ENCODE data around the gene LYRM1.
"Not testable (repeated sequence)": the region's sequence is repeated elsewhere in the genome, so short reads cannot be mapped to it uniquely, and the experiment has no call there.

The LYRM1 gene

DNA sequence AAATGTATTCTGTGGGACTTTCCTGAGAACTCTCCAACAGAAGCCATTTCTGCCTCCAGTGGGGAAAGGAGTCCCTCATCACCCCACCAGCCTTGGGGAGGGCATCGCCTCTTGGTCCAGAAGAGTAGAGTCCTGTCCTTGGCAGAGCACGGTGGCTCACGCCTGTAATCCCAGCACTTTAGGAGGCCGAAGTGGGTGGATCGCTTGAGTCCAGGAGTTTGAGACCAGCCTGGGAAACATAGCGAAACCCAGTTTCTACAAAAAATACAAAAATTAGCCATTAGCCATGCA, 41.0 kb downstream of the LYRM1 start:
- H4K8ac ChIP-seq (ENCODE audit: low read depth, low read length) = no peak overlapping the region
- no peaks in the 10 kb centered on the region for H3K9me3 ChIP-seq (ENCODE audit: insufficient read depth, low read depth, low read length)
- H3K4ac ChIP-seq (ENCODE audit: low read depth, low read length) = no peak overlapping the region
- no peak for DNase-seq
- no peak overlapping the region for H3K4me2 ChIP-seq (ENCODE audit: low read length)
- H3K4me3 ChIP-seq (ENCODE audit: low read depth, low read length) = no peak overlapping the region
- H4K12ac ChIP-seq (ENCODE audit: low read depth, low read length) = no peak overlapping the region
- H3K4me1 ChIP-seq (ENCODE audit: control insufficient read depth in 1 of 2, insufficient read depth in 2 of 2, low read length in 2 of 2) = no peaks in the 10 kb centered on the region
- H3K14ac ChIP-seq (ENCODE audit: low read length) = no peak overlapping the region
- no peak overlapping the region for H2BK5ac ChIP-seq (ENCODE audit: low read depth, low read length, poor library complexity)
- H3K79me1 ChIP-seq (ENCODE audit: low read length) = no peaks in the 10 kb centered on the region
- no peak overlapping the region for H2AFZ ChIP-seq (ENCODE audit: insufficient read depth, low read length, poor library complexity)
- no peaks in the 10 kb centered on the region for H3K27me3 ChIP-seq (ENCODE audit: insufficient read depth, low read length)
- no peak overlapping the region for H2AK5ac ChIP-seq (ENCODE audit: low read length)
- H2BK12ac ChIP-seq (ENCODE audit: low read length) = no peak overlapping the region
- no CpG with 5 or more reads among the region's 6 CpGs for WGBS (ENCODE audit: extremely low coverage, insufficient coverage, insufficient read length)
- H3K79me2 ChIP-seq (ENCODE audit: control insufficient read depth, insufficient read depth, low read length, poor library complexity) = no peaks in the 10 kb centered on the region
- no peak overlapping the region for H4K91ac ChIP-seq (ENCODE audit: low read depth, low read length)
- no peak overlapping the region for H3K23ac ChIP-seq (ENCODE audit: low read length)
- no peak overlapping the region for H3K27ac ChIP-seq (ENCODE audit: low read depth, low read length)
- no peak overlapping the region for H3K9ac ChIP-seq (ENCODE audit: low read length)
- no peak overlapping the region for H2BK120ac ChIP-seq (ENCODE audit: insufficient read depth, low read length, poor library complexity)
- H3K36me3 ChIP-seq (ENCODE audit: control insufficient read depth in 1 of 2, insufficient read depth in 2 of 2, low read length in 2 of 2) = no peaks in the 10 kb centered on the region
- no peak overlapping the region for H3K18ac ChIP-seq (ENCODE audit: low read length)

DNA sequence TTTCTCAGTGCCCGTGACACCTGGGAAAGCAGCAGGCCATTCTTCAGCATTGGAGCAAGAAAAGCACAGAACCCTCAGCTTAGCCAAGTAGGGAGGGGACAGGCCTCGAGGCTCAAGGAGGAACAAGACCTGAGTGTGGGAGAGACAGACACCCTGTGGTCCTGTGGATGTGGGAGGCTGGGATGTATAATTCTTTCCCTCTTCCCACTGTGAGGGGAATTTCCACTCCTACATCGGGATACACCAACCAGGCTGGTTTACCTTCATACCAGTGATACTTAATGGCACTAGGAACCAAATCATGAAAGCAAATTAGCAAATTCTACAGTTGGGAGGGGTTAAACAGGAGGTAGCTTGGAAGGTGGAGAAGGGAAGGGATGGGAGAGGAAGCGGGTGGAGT, 41.7 kb downstream of the LYRM1 start:
- WGBS (ENCODE audit: extremely low coverage, insufficient coverage, insufficient read length) = no CpG with 5 or more reads among the region's 4 CpGs
- Histone ChIP-seq H3K79me2 (ENCODE audit: control insufficient read depth, insufficient read depth, low read length, poor library complexity) (no peaks in the 10 kb centered on the region), H2BK120ac (ENCODE audit: insufficient read depth, low read length, poor library complexity) (no peak overlapping the region), H3K27me3 (ENCODE audit: insufficient read depth, low read length) (no peaks in the 10 kb centered on the region), H3K23ac (ENCODE audit: low read length) (no peak overlapping the region), H3K9me3 (ENCODE audit: insufficient read depth, low read depth, low read length) (no peaks in the 10 kb centered on the region), H2AK5ac (ENCODE audit: low read length) (no peak overlapping the region), H4K12ac (ENCODE audit: low read depth, low read length) (no peak overlapping the region), H3K18ac (ENCODE audit: low read length) (no peak overlapping the region), H2BK5ac (ENCODE audit: low read depth, low read length, poor library complexity) (no peak overlapping the region), H4K8ac (ENCODE audit: low read depth, low read length) (no peak overlapping the region), H3K14ac (ENCODE audit: low read length) (no peak overlapping the region), H3K4me2 (ENCODE audit: low read length) (no peak overlapping the region), H3K79me1 (ENCODE audit: low read length) (no peaks in the 10 kb centered on the region), H3K4me3 (ENCODE audit: low read depth, low read length) (no peak overlapping the region), H3K36me3 (ENCODE audit: control insufficient read depth in 1 of 2, insufficient read depth in 2 of 2, low read length in 2 of 2) (no peaks in the 10 kb centered on the region), H3K4ac (ENCODE audit: low read depth, low read length) (no peak overlapping the region), H3K27ac (ENCODE audit: low read depth, low read length) (no peak overlapping the region), H3K4me1 (ENCODE audit: control insufficient read depth in 1 of 2, insufficient read depth in 2 of 2, low read length in 2 of 2) (no peaks in the 10 kb centered on the region), H4K91ac (ENCODE audit: low read depth, low read length) (no peak overlapping the region), H3K9ac (ENCODE audit: low read length) (no peak overlapping the region), H2BK12ac (ENCODE audit: low read length) (no peak overlapping the region), H2AFZ (ENCODE audit: insufficient read depth, low read length, poor library complexity) (no peak overlapping the region)
- no peak for DNase-seq

DNA sequence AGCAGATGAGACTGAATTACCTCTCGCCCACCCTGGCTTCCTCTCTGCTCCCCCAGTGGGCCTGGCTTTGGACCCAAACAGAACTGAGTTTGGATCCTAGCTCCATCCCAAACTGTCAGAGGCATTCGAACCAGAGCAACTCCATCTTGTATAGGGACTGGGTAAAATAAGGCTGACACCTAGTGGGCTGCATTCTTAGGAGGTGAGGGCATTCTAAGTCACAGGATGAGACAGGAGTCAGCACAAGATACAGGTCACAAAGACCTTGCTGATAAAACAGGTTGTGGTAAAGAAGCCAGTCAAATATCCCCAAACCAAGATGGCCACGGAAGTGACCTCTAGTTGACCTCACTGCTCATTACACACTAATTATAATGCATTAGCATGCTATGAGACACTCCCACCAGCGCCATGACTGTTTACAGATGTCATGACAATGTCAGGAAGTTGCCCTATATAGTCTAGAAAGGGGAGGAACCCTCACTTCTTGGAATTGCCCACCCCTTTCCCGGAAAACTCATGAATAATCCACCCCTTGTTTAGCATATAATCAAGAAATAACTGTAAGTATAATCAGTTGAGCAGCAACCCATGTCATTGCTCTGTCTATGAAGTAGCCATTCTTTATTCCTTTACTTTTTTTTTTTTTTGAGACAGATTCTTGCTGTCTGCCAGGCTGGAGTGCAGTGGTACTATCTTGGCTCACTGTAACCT, 44.4 kb downstream of the LYRM1 start:
- no peak overlapping the region for H3K4ac ChIP-seq (ENCODE audit: low read depth, low read length)
- no peaks in the 10 kb centered on the region for H3K4me1 ChIP-seq (ENCODE audit: control insufficient read depth in 1 of 2, insufficient read depth in 2 of 2, low read length in 2 of 2)
- no peak overlapping the region for H2BK12ac ChIP-seq (ENCODE audit: low read length)
- no peaks in the 10 kb centered on the region for H3K27me3 ChIP-seq (ENCODE audit: insufficient read depth, low read length)
- H3K4me3 ChIP-seq (ENCODE audit: low read depth, low read length) = no peak overlapping the region
- no peak overlapping the region for H2BK5ac ChIP-seq (ENCODE audit: low read depth, low read length, poor library complexity)
- H2AFZ ChIP-seq (ENCODE audit: insufficient read depth, low read length, poor library complexity) = no peak overlapping the region
- peak in 1 of 2 donors; percentile 7 for DNase-seq
- H3K9ac ChIP-seq (ENCODE audit: low read length) = no peak overlapping the region
- no peak overlapping the region for H3K4me2 ChIP-seq (ENCODE audit: low read length)
- no peak overlapping the region for H4K8ac ChIP-seq (ENCODE audit: low read depth, low read length)
- no CpG with 5 or more reads among the region's 5 CpGs for WGBS (ENCODE audit: extremely low coverage, insufficient coverage, insufficient read length)
- H2AK5ac ChIP-seq (ENCODE audit: low read length) = no peak overlapping the region
- no peaks in the 10 kb centered on the region for H3K79me2 ChIP-seq (ENCODE audit: control insufficient read depth, insufficient read depth, low read length, poor library complexity)
- no peak overlapping the region for H4K12ac ChIP-seq (ENCODE audit: low read depth, low read length)
- no peak overlapping the region for H3K23ac ChIP-seq (ENCODE audit: low read length)
- H3K79me1 ChIP-seq (ENCODE audit: low read length) = no peaks in the 10 kb centered on the region
- H4K91ac ChIP-seq (ENCODE audit: low read depth, low read length) = no peak overlapping the region
- no peak overlapping the region for H3K14ac ChIP-seq (ENCODE audit: low read length)
- H3K18ac ChIP-seq (ENCODE audit: low read length) = no peak overlapping the region
- no peak overlapping the region for H3K27ac ChIP-seq (ENCODE audit: low read depth, low read length)
- no peak overlapping the region for H2BK120ac ChIP-seq (ENCODE audit: insufficient read depth, low read length, poor library complexity)
- H3K9me3 ChIP-seq (ENCODE audit: insufficient read depth, low read depth, low read length) = no peaks in the 10 kb centered on the region
- no peaks in the 10 kb centered on the region for H3K36me3 ChIP-seq (ENCODE audit: control insufficient read depth in 1 of 2, insufficient read depth in 2 of 2, low read length in 2 of 2)

- H3K4me2 ChIP-seq (ENCODE audit: low read length); H4K91ac ChIP-seq (ENCODE audit: low read depth, low read length); DNase-seq; H3K27ac ChIP-seq (ENCODE audit: low read depth, low read length); H3K23ac ChIP-seq (ENCODE audit: low read length); H2BK120ac ChIP-seq (ENCODE audit: insufficient read depth, low read length, poor library complexity); H3K27me3 ChIP-seq (ENCODE audit: insufficient read depth, low read length); H2AFZ ChIP-seq (ENCODE audit: insufficient read depth, low read length, poor library complexity); H3K18ac ChIP-seq (ENCODE audit: low read length); H2AK5ac ChIP-seq (ENCODE audit: low read length); H3K79me2 ChIP-seq (ENCODE audit: control insufficient read depth, insufficient read depth, low read length, poor library complexity); H4K8ac ChIP-seq (ENCODE audit: low read depth, low read length); H4K12ac ChIP-seq (ENCODE audit: low read depth, low read length); H3K9me3 ChIP-seq (ENCODE audit: insufficient read depth, low read depth, low read length); H2BK12ac ChIP-seq (ENCODE audit: low read length); H3K4me1 ChIP-seq (ENCODE audit: control insufficient read depth in 1 of 2, insufficient read depth in 2 of 2, low read length in 2 of 2); H2BK5ac ChIP-seq (ENCODE audit: low read depth, low read length, poor library complexity); H3K79me1 ChIP-seq (ENCODE audit: low read length); H3K14ac ChIP-seq (ENCODE audit: low read length); H3K9ac ChIP-seq (ENCODE audit: low read length); H3K4ac ChIP-seq (ENCODE audit: low read depth, low read length); H3K4me3 ChIP-seq (ENCODE audit: low read depth, low read length); H3K36me3 ChIP-seq (ENCODE audit: control insufficient read depth in 1 of 2, insufficient read depth in 2 of 2, low read length in 2 of 2): not testable (repeated sequence)
- no CpG with 5 or more reads among the region's 11 CpGs for WGBS (ENCODE audit: extremely low coverage, insufficient coverage, insufficient read length)
Measured at GRCh38 chr16:20945575-20945875, 45.0 kb downstream of the LYRM1 start.
